Measurements from ENCODE around the gene NINJ2. TPM values are rescaled to one million over a fixed set of nuclear protein-coding genes. Genes with fewer than 3 reads are reported as not detected.

Gene NINJ2
- total and polyA plus RNA-seq, 10 of the 15 experiments (the other 5 are each of a cell fraction or from before 2014, with no cell fraction given), result 8.9 to 51.6 (median 21.3) TPM

GRCh38 chr12:561908-562593 lies 101.2 kb downstream of the NINJ2 start (continued):
- no peak for TF ChIP-seq NFYA (IDR thresholded peaks at IDR 0.05; ENCODE audit: borderline replicate concordance, low read depth, low read length)
- no peak for TF ChIP-seq NR2C1 (IDR thresholded peaks at IDR 0.05)
- TF ChIP-seq PAX5 (IDR thresholded peaks at IDR 0.05; ENCODE audit: borderline replicate concordance, low read depth, low read length), result no peak
- peak; percentile 44 for TF ChIP-seq IKZF1 (conservative IDR thresholded peaks at IDR 0.05)
- peak; percentile 68; the same call in 1 of the 2 replicates for TF ChIP-seq SPI1 (IDR thresholded peaks at IDR 0.05; ENCODE audit: borderline replicate concordance, insufficient read depth, low read depth, low read length)
- TF ChIP-seq ZNF592 (IDR thresholded peaks at IDR 0.05), result no peak
- no peak for TF ChIP-seq CBX3 (IDR thresholded peaks at IDR 0.05; ENCODE audit: borderline replicate concordance, low read depth)
- no peak for TF ChIP-seq FOXM1 (IDR thresholded peaks at IDR 0.05; ENCODE audit: low read depth, low read length)
- TF ChIP-seq POLR2AphosphoS5 (IDR thresholded peaks at IDR 0.05; ENCODE audit: low read length), result no peak
- no peak for TF ChIP-seq NFYB (IDR thresholded peaks at IDR 0.05; ENCODE audit: insufficient read depth, low read depth, low read length)
- TF ChIP-seq TCF12 (IDR thresholded peaks at IDR 0.05; ENCODE audit: low read depth, low read length), result no peak
- no peak for TF ChIP-seq E2F4 (IDR thresholded peaks at IDR 0.05; ENCODE audit: low read depth, low read length)
- TF ChIP-seq ZNF207 (IDR thresholded peaks at IDR 0.05; ENCODE audit: borderline replicate concordance), result no peak
- no peak for TF ChIP-seq ZBTB4 (CRISPR knock-in tag; IDR thresholded peaks at IDR 0.05)
- TF ChIP-seq SREBF1 (IDR thresholded peaks at IDR 0.05; ENCODE audit: low read length), result no peak
- TF ChIP-seq MYB (IDR thresholded peaks at IDR 0.05; ENCODE audit: borderline replicate concordance, low read depth, low read length), result no peak
- TF ChIP-seq KDM1A (IDR thresholded peaks at IDR 0.05; ENCODE audit: borderline replicate concordance), result no peak
- TF ChIP-seq EGR1 (IDR thresholded peaks at IDR 0.05; ENCODE audit: borderline replicate concordance in 1 of 2, low read depth in 2 of 2, low read length in 2 of 2), result peak in 1 of 2 experiments; percentile 20; a peak in 1 of 3 replicates

Data from GM12878 (cell line).